ENCODE data around the gene KBTBD6. TPM values are rescaled to one million over a fixed set of nuclear protein-coding genes. Genes with fewer than 3 reads are reported as not detected.
A peak's percentile ranks its signal among the peaks of the same experiment; 100 is the strongest.

KBTBD6 gene
- total RNA-seq, 2 experiments from 2014 or later, result 3.9 to 4.5 TPM

DNA sequence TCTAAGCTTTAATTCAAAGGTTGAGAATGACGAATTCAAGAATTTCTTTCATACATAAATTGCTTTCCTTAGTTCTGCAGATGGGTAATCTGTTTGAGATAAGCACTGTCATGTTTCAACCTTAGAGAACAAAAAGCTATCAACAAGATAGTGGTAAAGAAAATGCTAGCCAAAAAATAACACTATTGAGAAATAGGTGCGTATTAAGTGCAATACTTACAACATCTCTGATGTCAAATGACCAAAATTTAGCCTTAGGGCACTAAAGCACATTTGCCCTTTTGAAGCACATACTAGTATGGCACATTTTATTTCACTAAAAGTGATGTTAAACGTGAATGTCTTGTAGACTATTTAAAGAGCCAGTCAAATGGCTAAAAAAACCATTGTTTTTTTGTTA lies 4.9 kb downstream of the KBTBD6 start:
- intact Hi-C loops (cut with micrococcal nuclease), result no loop called here
- Mint-ChIP-seq H3K4me1 (ENCODE audit: low read depth) (peaks cover 33% of the 10 kb centered on the region), H3K27me3 (no peaks in the 10 kb centered on the region), H3K4me3 (no peak overlapping the region), H3K9me3 (peaks cover 2% of the 10 kb centered on the region), H3K27ac (no peak overlapping the region), H3K36me3 (ENCODE audit: low read depth) (peaks cover 22% of the 10 kb centered on the region)
- TF ChIP-seq, protein P1, sequence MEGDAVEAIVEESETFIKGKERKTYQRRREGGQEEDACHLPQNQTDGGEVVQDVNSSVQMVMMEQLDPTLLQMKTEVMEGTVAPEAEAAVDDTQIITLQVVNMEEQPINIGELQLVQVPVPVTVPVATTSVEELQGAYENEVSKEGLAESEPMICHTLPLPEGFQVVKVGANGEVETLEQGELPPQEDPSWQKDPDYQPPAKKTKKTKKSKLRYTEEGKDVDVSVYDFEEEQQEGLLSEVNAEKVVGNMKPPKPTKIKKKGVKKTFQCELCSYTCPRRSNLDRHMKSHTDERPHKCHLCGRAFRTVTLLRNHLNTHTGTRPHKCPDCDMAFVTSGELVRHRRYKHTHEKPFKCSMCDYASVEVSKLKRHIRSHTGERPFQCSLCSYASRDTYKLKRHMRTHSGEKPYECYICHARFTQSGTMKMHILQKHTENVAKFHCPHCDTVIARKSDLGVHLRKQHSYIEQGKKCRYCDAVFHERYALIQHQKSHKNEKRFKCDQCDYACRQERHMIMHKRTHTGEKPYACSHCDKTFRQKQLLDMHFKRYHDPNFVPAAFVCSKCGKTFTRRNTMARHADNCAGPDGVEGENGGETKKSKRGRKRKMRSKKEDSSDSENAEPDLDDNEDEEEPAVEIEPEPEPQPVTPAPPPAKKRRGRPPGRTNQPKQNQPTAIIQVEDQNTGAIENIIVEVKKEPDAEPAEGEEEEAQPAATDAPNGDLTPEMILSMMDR (IDR thresholded peaks at IDR 0.05), result no peak
- DNase-seq (no peak), ATAC-seq (no peak)
- CTCF ChIA-PET, result no interaction called here
- POLR2A ChIA-PET, result interaction anchor here (1.0 kb wide), 1 partner anchor 77 kb away, joined by 4 read pairs; no protein-coding TSS in a partner anchor

DNA sequence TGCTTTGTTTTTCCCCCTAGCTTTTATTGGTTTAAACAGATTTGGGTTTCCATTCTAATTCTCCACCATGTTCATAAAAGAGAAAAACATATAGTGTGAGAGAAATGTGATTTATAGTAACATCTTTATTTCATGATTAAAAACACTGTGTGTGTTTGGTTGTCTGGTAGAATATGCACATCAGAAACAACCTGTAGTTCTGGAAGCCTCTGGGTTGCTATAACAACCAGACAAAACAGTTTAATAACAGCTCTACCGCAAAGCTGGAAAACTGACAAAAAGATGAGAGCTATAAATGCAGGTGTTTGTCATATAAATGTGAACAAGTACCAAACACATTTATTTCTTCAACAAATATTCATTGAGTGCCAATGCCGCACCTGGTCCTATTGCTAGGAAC lies 9.8 kb downstream of the KBTBD6 start:
- ATAC-seq (no peak), DNase-seq (no peak)
- CTCF ChIA-PET, result no interaction called here
- Mint-ChIP-seq H3K4me1 (ENCODE audit: low read depth) (peaks cover 2% of the 10 kb centered on the region), H3K4me3 (no peak overlapping the region), H3K36me3 (ENCODE audit: low read depth) (peaks cover 10% of the 10 kb centered on the region), H3K27me3 (no peaks in the 10 kb centered on the region), H3K27ac (no peak overlapping the region), H3K9me3 (peaks cover 2% of the 10 kb centered on the region)
- POLR2A ChIA-PET, result no interaction called here
- intact Hi-C loops (cut with micrococcal nuclease), result no loop called here
- TF ChIP-seq, protein P1 (IDR thresholded peaks at IDR 0.05), result no peak

DNA sequence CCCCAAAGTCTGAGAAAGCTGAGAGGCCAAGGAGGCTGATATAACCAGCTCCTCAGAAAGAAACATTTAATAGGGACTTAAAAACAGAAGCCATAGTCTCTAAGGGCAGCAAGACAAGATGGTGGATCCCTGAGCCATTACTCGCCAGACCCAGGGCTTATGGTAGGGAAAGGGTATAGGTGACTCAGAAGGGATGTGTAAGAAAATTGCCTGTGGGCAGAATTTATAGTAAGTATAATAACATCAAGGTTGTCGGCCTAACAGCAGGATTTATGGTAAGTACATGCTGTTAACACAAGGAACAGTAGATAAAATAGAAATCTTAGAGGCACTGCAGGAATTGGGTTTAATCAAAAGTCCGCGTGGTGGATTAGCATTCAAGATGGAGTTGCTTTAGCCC lies 14.7 kb downstream of the KBTBD6 start:
- TF ChIP-seq, protein P1 (IDR thresholded peaks at IDR 0.05), result no peak
- ChIA-PET POLR2A (no interaction called here), CTCF (no interaction called here)
- DNase-seq (no peak), ATAC-seq (peak; percentile 20)
- H3K4me3 Mint-ChIP-seq, result no peak overlapping the region
- intact Hi-C loops (cut with micrococcal nuclease), result no loop called here
- H3K9me3 Mint-ChIP-seq, result no peaks in the 10 kb centered on the region
- H3K4me1 Mint-ChIP-seq (ENCODE audit: low read depth), result peaks cover 1% of the 10 kb centered on the region
- no peak overlapping the region for H3K27ac Mint-ChIP-seq
- no peaks in the 10 kb centered on the region for H3K27me3 Mint-ChIP-seq
- H3K36me3 Mint-ChIP-seq (ENCODE audit: low read depth), result no peaks in the 10 kb centered on the region

DNA sequence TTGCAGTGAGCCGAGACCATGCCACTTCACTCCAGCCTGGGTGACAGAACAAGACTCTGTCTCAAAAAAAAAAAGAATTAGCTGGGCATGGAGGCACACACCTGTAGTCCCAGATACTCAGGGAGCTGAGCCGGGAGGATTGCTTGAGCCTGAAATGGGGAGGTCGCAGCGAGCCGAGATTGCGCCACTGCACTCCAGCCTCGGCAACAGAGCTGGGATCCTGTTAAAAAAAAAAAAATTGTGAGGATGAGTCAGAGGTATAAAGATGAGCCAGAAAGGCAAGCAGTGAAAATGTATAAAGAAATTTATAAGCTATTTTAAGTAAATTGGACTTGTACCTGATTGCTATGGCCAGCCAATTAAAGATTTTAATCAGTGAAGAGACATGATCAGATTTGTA lies 21.1 kb downstream of the KBTBD6 start:
- POLR2A ChIA-PET, result interaction anchor here (0.6 kb wide), 1 partner anchor 1429 kb away, joined by 3 read pairs; no protein-coding TSS in a partner anchor
- Mint-ChIP-seq H3K4me3 (no peak overlapping the region), H3K27me3 (no peaks in the 10 kb centered on the region), H3K36me3 (ENCODE audit: low read depth) (no peaks in the 10 kb centered on the region), H3K27ac (no peak overlapping the region), H3K9me3 (no peaks in the 10 kb centered on the region), H3K4me1 (ENCODE audit: low read depth) (no peaks in the 10 kb centered on the region)
- TF ChIP-seq, protein P1 (IDR thresholded peaks at IDR 0.05), result no peak
- CTCF ChIA-PET, result interaction anchor here (1.0 kb wide), 1 partner anchor 57 kb away, joined by 5 read pairs; no protein-coding TSS in a partner anchor
- DNase-seq (no peak), ATAC-seq (no peak)
- intact Hi-C loops (cut with micrococcal nuclease), result no loop called here

DNA sequence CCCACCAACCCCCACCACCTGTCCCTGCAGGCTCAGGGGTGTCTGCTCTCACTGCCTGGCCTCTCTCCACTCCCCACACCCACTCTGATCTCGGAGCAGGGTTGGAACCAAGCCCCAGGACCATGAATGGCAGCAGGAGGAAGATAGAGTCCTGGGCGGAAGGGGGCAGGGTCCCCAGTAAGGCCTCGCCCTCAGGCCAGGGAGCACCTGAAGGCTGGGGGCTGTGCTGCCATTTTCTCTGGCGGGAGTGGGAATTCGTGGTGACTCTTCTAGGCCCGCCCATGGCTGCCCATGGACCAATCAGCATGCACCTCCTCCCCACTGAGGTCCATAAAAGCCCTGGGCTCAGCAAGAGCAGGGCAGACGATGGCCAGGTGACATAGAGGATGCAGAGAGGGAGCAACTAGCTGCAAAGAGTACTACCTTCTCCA lies 25.0 kb downstream of the KBTBD6 start:
- no peaks in the 10 kb centered on the region for H3K36me3 Mint-ChIP-seq (ENCODE audit: low read depth)
- H3K27me3 Mint-ChIP-seq, result no peaks in the 10 kb centered on the region
- H3K9me3 Mint-ChIP-seq, result no peaks in the 10 kb centered on the region
- TF ChIP-seq, protein P1 (IDR thresholded peaks at IDR 0.05), result no peak
- H3K4me1 Mint-ChIP-seq (ENCODE audit: low read depth), result no peaks in the 10 kb centered on the region
- no peak overlapping the region for H3K4me3 Mint-ChIP-seq
- intact Hi-C loops (cut with micrococcal nuclease), result no loop called here
- DNase-seq, result no peak
- no peak for ATAC-seq
- ChIA-PET CTCF (no interaction called here), POLR2A (interaction anchor here (1.1 kb wide), 1 partner anchor 9 kb away, joined by 4 read pairs; no protein-coding TSS in a partner anchor)
- no peak overlapping the region for H3K27ac Mint-ChIP-seq

Data from activated CD8-positive, alpha-beta T cell treated with anti-CD3 and anti-CD28 coated beads for 36 hours (primary cell).